GM12878 (cell line): ENCODE measurements around the gene NT5C2. TPM values are rescaled to one million over a fixed set of nuclear protein-coding genes. Genes with fewer than 3 reads are reported as not detected.
"Not testable (repeated sequence)": the region's sequence is repeated elsewhere in the genome, so short reads cannot be mapped to it uniquely, and the experiment has no call there.

Source experiments
- ATAC-seq: fragments of 200-7000 bp; cut with Tn5 transposase; 3 replicates; pipeline ENCODE4 v1.9.1; 2020; ENCODE audit warnings: mild to moderate bottlenecking, moderate library complexity
- BruUV-seq: library from RNA; stranded (reverse); fragments of 400-500 nt; replicated peaks from 2 replicates; lab custom pipeline; 2021; lab: Mats Ljungman, UMichigan
- CTCF ChIA-PET: fragments of 300-600 bp; sonication (Branson Sonifier 250); formaldehyde crosslinking; extraction: SDS; loops from one replicate; lab custom pipeline; 2021; ENCODE audit warnings: inconsistent platforms; lab: Yijun Ruan, JAX
- POLR2A ChIA-PET: fragments of 350-600 bp; formaldehyde crosslinking; extraction: SDS; loops from one replicate; lab custom pipeline; 2021; ENCODE audit warnings: inconsistent platforms; lab: Charles Lee
- RAD21 ChIA-PET: fragments of 300-600 bp; sonication (Branson Sonifier 250); formaldehyde crosslinking; loops from one replicate; lab custom pipeline; 2023; ENCODE audit warnings: antibody characterized with exemption; ENCODE audit not compliant: unreplicated experiment; lab: Charles Lee
- SMC1A ChIA-PET: fragments of 300-600 bp; sonication (Branson Sonifier 250); formaldehyde crosslinking; loops from one replicate; lab custom pipeline; 2023; ENCODE audit not compliant: unreplicated experiment, uncharacterized antibody; lab: Charles Lee
- DNase-seq: peaks from one replicate; pipeline ENCODE4 v3.0.0-alpha.2; 2011; ENCODE audit warnings: low read depth, low spot score
- FAIRE-seq: peaks from 3 replicates; lab custom pipeline; 2011; peaks lifted over from hg19 to GRCh38; lab: Jason Lieb, UNC
- H2AFZ ChIP-seq: 2 replicates; pipeline ENCODE4 v1.6.0; 2011; ENCODE audit warnings: low read depth, low read length, control low read depth; ENCODE audit not compliant: control insufficient read depth
- H3K27ac ChIP-seq: 2 replicates; pipeline ENCODE4 v1.5.1; 2011; ENCODE audit warnings: control low read depth; ENCODE audit not compliant: control insufficient read depth, insufficient read depth
- H3K27me3 ChIP-seq, 2 experiments: replicated peaks in 1 of 2; 2 replicates each; pipeline versions ENCODE4 v1.6.0 to v1.6.1; 2011; ENCODE audit warnings: low read length in 1 of 2; ENCODE audit not compliant: control insufficient read depth in 2 of 2, insufficient read depth in 2 of 2
- H3K36me3 ChIP-seq, 2 experiments: 2 replicates each; pipeline ENCODE4 v1.5.1; 2011; ENCODE audit warnings: low read length in 1 of 2; ENCODE audit not compliant: control insufficient read depth in 2 of 2, insufficient read depth in 2 of 2
- H3K4me1 ChIP-seq: 2 replicates; pipeline ENCODE4 v1.6.1; 2011; ENCODE audit warnings: mild to moderate bottlenecking, low read length, moderate library complexity, mixed read lengths; ENCODE audit not compliant: control insufficient read depth, insufficient read depth
- H3K4me2 ChIP-seq: 2 replicates; pipeline ENCODE4 v1.6.0; 2011; ENCODE audit warnings: control low read depth; ENCODE audit not compliant: control insufficient read depth, insufficient read depth
- H3K4me3 ChIP-seq: fragments of 200-600 bp; sonication (generic); 2 replicates; pipeline ENCODE4 v1.5.1; 2016
- H3K79me2 ChIP-seq: 2 replicates; pipeline ENCODE4 v1.6.0; 2011; ENCODE audit warnings: low read length; ENCODE audit not compliant: control insufficient read depth, insufficient read depth
- H3K9ac ChIP-seq: 2 replicates; pipeline ENCODE4 v1.8.0; 2011; ENCODE audit warnings: low read length, control low read depth, mixed read lengths; ENCODE audit not compliant: control insufficient read depth, insufficient read depth
- H3K9me3 ChIP-seq: replicated peaks from 3 replicates; pipeline ENCODE4 v1.5.1; 2011; ENCODE audit warnings: mild to moderate bottlenecking, low read length; ENCODE audit not compliant: control insufficient read depth, insufficient read depth
- H4K20me1 ChIP-seq: 2 replicates; pipeline ENCODE4 v1.6.0; 2011; ENCODE audit not compliant: control insufficient read depth, insufficient read depth
- EED ChIP-seq: sonication (generic); IDR thresholded peaks from 2 replicates; pipeline ENCODE4 v1.6.1; 2016; ENCODE audit warnings: antibody characterized with exemption, low read depth
- GABPA ChIP-seq: IDR thresholded peaks from 2 replicates; pipeline ENCODE4 v1.6.1; 2014; ENCODE audit warnings: antibody characterized with exemption, low read depth, mild to moderate bottlenecking, inconsistent platforms
- MYB ChIP-seq: fragments of 150-350 bp; IDR thresholded peaks from 2 replicates; pipeline ENCODE4 v1.6.1; 2014; ENCODE audit warnings: mild to moderate bottlenecking, low read depth, low read length, borderline replicate concordance
- RAD51 ChIP-seq: fragments of 450-650 bp; IDR thresholded peaks from 2 replicates; pipeline ENCODE4 v1.6.1; 2016; ENCODE audit warnings: moderate library complexity, mild to moderate bottlenecking, inconsistent platforms
- SMAD1 ChIP-seq: fragments of 450-650 bp; IDR thresholded peaks from 2 replicates; pipeline ENCODE4 v1.6.1; 2018; ENCODE audit warnings: mild to moderate bottlenecking, low read depth; ENCODE audit not compliant: partially characterized antibody
- ZNF384 ChIP-seq: IDR thresholded peaks from 2 replicates; pipeline ENCODE4 v1.6.1; 2012; ENCODE audit warnings: low read depth, mild to moderate bottlenecking, low read length, improper control_type of control experiment, borderline replicate concordance
- WGBS: methylation state at CpG from one replicate; pipeline ENCODE4 v1.1.6; 2016; ENCODE audit warnings: low lambda C conversion rate; ENCODE audit not compliant: insufficient replicate concordance, insufficient coverage; ENCODE audit errors: missing lambda C conversion rate; 5-methylcytosine and 5-hydroxymethylcytosine counted together
- in situ Hi-C: fragments of 300-500 bp; cut with MboI; formaldehyde crosslinking; loops from 9 replicates; pipeline ENCODE4 v1.14.3; 2018; ENCODE audit warnings: mixed read lengths
- intact Hi-C: fragments of 100-400 bp; cut with micrococcal nuclease; formaldehyde crosslinking; loops from one replicate; pipeline ENCODE4 v1.14.2; 2022; ENCODE audit not compliant: unreplicated experiment
- polyA plus RNA-seq, 11 experiments: library from polyadenylated mRNA; depleted of rRNA in 4 of 11; unstranded in 6 of 11; stranded (reverse) in 5 of 11; fragments of >200 nt; fragmentation: Nextera tagmentation in 4 of 11; fragmentation: Illumina TruSeq in 1 of 11; extraction: Ambion mirVana in 4 of 11; extraction: Trizol in 1 of 11; gene quantifications; 1 replicate in 1 of 11; 2 replicates in 10 of 11; pipeline versions ENCODE4 v1.2.1 to v1.2.3, GENCODE V29; 2011 to 2016; ENCODE audit warnings: inconsistent platforms in 2 of 11, missing spikeins in 2 of 11, low read depth in 1 of 11
- total RNA-seq, 4 experiments: library from RNA; depleted of rRNA in 3 of 4; stranded (reverse); fragments of >200 nt in 3 of 4; fragmentation: Illumina TruSeq in 1 of 4; extraction: Trizol in 1 of 4; gene quantifications; 2 replicates each; pipeline versions ENCODE4 v1.2.1 to v1.2.3, GENCODE V29; 2013 to 2021

The NT5C2 gene
- total and polyA plus RNA-seq, 10 of the 15 experiments (the other 5 are each of a cell fraction or from before 2014, with no cell fraction given), result 15.8 to 70.1 (median 56.0) TPM

- no peak overlapping the region for H3K4me2 ChIP-seq
- no peak for FAIRE-seq
- RAD21 ChIA-PET, result interaction anchor here (0.6 kb wide), 1 partner anchor 234 kb away, joined by 3 read pairs; no protein-coding TSS in a partner anchor
These were observed 32.9 kb upstream of the NT5C2 start for GRCh38 chr10:103225939-103226338.

GRCh38 chr10:103224721-103225120 lies 31.6 kb upstream of the NT5C2 start:
- H3K36me3 ChIP-seq, FAIRE-seq, H3K27me3 ChIP-seq, POLR2A ChIA-PET, RAD21 ChIA-PET, H3K4me2 ChIP-seq, BruUV-seq, H3K4me3 ChIP-seq, in situ Hi-C loops, H4K20me1 ChIP-seq, H3K79me2 ChIP-seq, H3K9ac ChIP-seq, DNase-seq, H3K4me1 ChIP-seq, H2AFZ ChIP-seq, H3K27ac ChIP-seq, ATAC-seq, H3K9me3 ChIP-seq, SMC1A ChIA-PET, intact Hi-C loops: not testable (repeated sequence)
- CTCF ChIA-PET, result interaction anchor here (0.6 kb wide), 1 partner anchor 474 kb away, joined by 4 read pairs; no protein-coding TSS in a partner anchor
- 45% methylated on average over 4 of the region's 5 CpGs for WGBS

More at GRCh38 chr10:103225939-103226338, 32.9 kb upstream of the NT5C2 start:
- ChIA-PET CTCF (no interaction called here), POLR2A (no interaction called here), SMC1A (no interaction called here)
- TF ChIP-seq EED (no peak), ZNF384 (no peak), MYB (no peak), GABPA (no peak), SMAD1 (no peak), RAD51 (no peak)
- Histone ChIP-seq H3K27ac (no peak overlapping the region), H2AFZ (no peak overlapping the region), H3K79me2 (no peaks in the 10 kb centered on the region), H3K9me3 (peaks cover 2% of the 10 kb centered on the region; the same call in 1 of the 3 replicates), H3K9ac (no peak overlapping the region), H3K36me3 (no peaks in the 10 kb centered on the region), H4K20me1 (no peaks in the 10 kb centered on the region), H3K4me3 (no peak overlapping the region), H3K27me3 (no peaks in the 10 kb centered on the region), H3K4me1 (no peaks in the 10 kb centered on the region)
- no peak for ATAC-seq
- no TSS peak for BruUV-seq
- intact Hi-C loops (no loop called here), in situ Hi-C loops (no loop called here)
- no peak for DNase-seq
